Kidney (tissue), 22 donors: ENCODE results near the gene SCN11A. TPM values are rescaled to one million over a fixed set of nuclear protein-coding genes. Genes with fewer than 3 reads are reported as not detected.

ENCODE experiments used
- DNase-seq, 5 donors: peaks; one replicate each; pipeline ENCODE4 v3.0.0-alpha.2; 2013 to 2020
- FAIRE-seq: peaks from 2 replicates; lab custom pipeline; 2012; peaks lifted over from hg19 to GRCh38; lab: Jason Lieb, UNC
- H3K27ac ChIP-seq, 2 donors: one replicate each; pipeline ENCODE4 v1.7.0; 2013; ENCODE audit warnings: low read depth in 2 of 2, low read length in 2 of 2, inconsistent platforms in 1 of 2
- H3K27me3 ChIP-seq: one replicate; pipeline ENCODE4 v1.7.1; 2013; ENCODE audit warnings: low read length, inconsistent platforms; ENCODE audit not compliant: control insufficient read depth, insufficient read depth
- H3K36me3 ChIP-seq, 3 donors: one replicate each; pipeline versions ENCODE4 v1.7.0 to v1.7.1; 2013; ENCODE audit warnings: low read length in 3 of 3, control low read depth in 1 of 3, inconsistent platforms in 1 of 3; ENCODE audit not compliant: insufficient read depth in 3 of 3, control insufficient read depth in 2 of 3
- H3K4me1 ChIP-seq, 3 donors: one replicate each; pipeline versions ENCODE4 v1.7.0 to v1.7.1; 2013; ENCODE audit warnings: low read length in 3 of 3, inconsistent platforms in 1 of 3, low read depth in 1 of 3; ENCODE audit not compliant: control insufficient read depth in 2 of 3, insufficient read depth in 2 of 3
- H3K4me3 ChIP-seq, 3 donors: one replicate each; pipeline versions ENCODE4 v1.7.0 to v1.8.1; 2013; ENCODE audit warnings: low read length in 3 of 3, control low read depth in 1 of 3, inconsistent platforms in 1 of 3
- H3K9ac ChIP-seq, 3 donors: one replicate each; pipeline versions ENCODE4 v1.7.0 to v1.7.1; 2013; ENCODE audit warnings: low read length in 3 of 3, control low read depth in 1 of 3, inconsistent platforms in 1 of 3
- H3K9me3 ChIP-seq, 3 donors: one replicate each; pipeline versions ENCODE4 v1.7.0 to v1.7.1; 2013; ENCODE audit warnings: low read length in 3 of 3, control low read depth in 1 of 3, inconsistent platforms in 1 of 3; ENCODE audit not compliant: control insufficient read depth in 2 of 3, insufficient read depth in 1 of 3
- CTCF ChIP-seq: IDR thresholded peaks from 3 replicates; pipeline ENCODE4 v1.5.1; 2012; ENCODE audit warnings: mild to moderate bottlenecking, moderate library complexity, borderline replicate concordance; ENCODE audit not compliant: insufficient read depth; ENCODE audit errors: extremely low read depth
- intact Hi-C: fragments of 100-400 bp; cut with DNase I; formaldehyde crosslinking; loops from one replicate; pipeline ENCODE4 v1.11.1; 2022
- long read RNA-seq, 10 donors: library from polyadenylated mRNA in 1 of 10; unstranded in 1 of 10; transcript quantifications; one replicate each; pipeline ENCODE4 v2.0.0 and lab custom pipeline, GENCODE V29; 2021 to 2026
- polyA plus RNA-seq: library from polyadenylated mRNA; stranded (reverse); fragments of 350-450 nt; fragmentation: Illumina TruSeq; extraction: RNeasy Lipid Tissue Mini Kit (QIAGEN cat#74804); gene quantifications from one replicate; pipeline ENCODE4 v1.2.3, GENCODE V29; 2014; ENCODE audit warnings: low read depth, low replicate concordance; ENCODE audit not compliant: insufficient read depth
- total RNA-seq: library from RNA; stranded (reverse); fragmentation: NEBNext Ultra II Directional; extraction: Animal tissue kit (Norgen Biotek cat#: 25700); gene quantifications from one replicate; pipeline ENCODE4 v1.2.1, GENCODE V29; 2021
- donor health status: control.
- donor health status: control.
- donor health status: control.
- donor health status: control.
- donor health status: control.
- donor health status: DM: yes; HTN: yes; CAD: no.
- donor health status: Normal renal cell carcinoma (clear cell type).

The SCN11A gene
- total RNA-seq: 0.25 TPM
- polyA plus RNA-seq: 0.17 TPM
- long read RNA-seq, donor 1: 0 reads
- long read RNA-seq, donor 2: 0 reads
- long read RNA-seq, donor 3: 0 reads
- long read RNA-seq, donor 4: 0 reads
- long read RNA-seq, donor 5: 0 reads
- long read RNA-seq, donor 6: 0 reads
- long read RNA-seq, donor 7, partial matches to known transcripts: 0 of 1 reads
- long read RNA-seq, donor 7, other reads (novel, unspliced or antisense): 1 of 1 reads
- long read RNA-seq, donor 8: 0 reads
- long read RNA-seq, donor 9: 0 reads
- long read RNA-seq, donor 10: 0 reads

GRCh38 chr3:39051649-39052561 lies at the start of gene SCN11A, which contains the start of gene WDR48:
Gene SCN11A, minus strand, starts transcription at chr3:39051944. Its CDS starts 101,582 bp downstream, at chr3:38950362.
Gene WDR48, plus strand, starts transcription at chr3:39052016. Its CDS starts 10 bp downstream, at chr3:39052026.
- H3K27ac ChIP-seq: peak within 1 kb of the TSS; percentile 94 to 97
- H3K36me3 ChIP-seq: no peaks in the 10 kb centered on the region
- TF ChIP-seq CTCF: no peak
- H3K4me3 ChIP-seq: peak within 1 kb of the TSS; percentile 89 to 99 (median 99)
- intact Hi-C loops: no loop called here
- no peaks in the 10 kb centered on the region for H3K9me3 ChIP-seq
- peaks cover 0 to 3% (median 0%) of the 10 kb centered on the region in 3 donors for H3K4me1 ChIP-seq
- peak within 1 kb of the TSS; percentile 75 to 99 (median 93) for H3K9ac ChIP-seq
- H3K27me3 ChIP-seq: no peaks in the 10 kb centered on the region
- FAIRE-seq (no peak), DNase-seq (peak; percentile 97 to 99 (median 98))

- Histone ChIP-seq H3K27ac (no peak overlapping the region), H3K36me3 (peaks cover 0 to 30% (median 29%) of the 10 kb centered on the region in 3 donors), H3K4me1 (peaks cover 0 to 20% (median 13%) of the 10 kb centered on the region in 3 donors), H3K9me3 (no peaks in the 10 kb centered on the region), H3K9ac (no peak overlapping the region), H3K4me3 (no peak overlapping the region), H3K27me3 (no peaks in the 10 kb centered on the region)
- DNase-seq (peak in 2 of 5 donors; percentile 7 to 33), FAIRE-seq (no peak)
- peak; percentile 55 for TF ChIP-seq CTCF
- intact Hi-C loops: no loop called here
These were observed 49.4 kb upstream of the SCN11A start for GRCh38 chr3:39101022-39101689.

- no peak for DNase-seq
- Histone ChIP-seq H3K9me3 (no peaks in the 10 kb centered on the region), H3K4me1 (peaks cover 0 to 16% (median 7%) of the 10 kb centered on the region in 3 donors), H3K27ac (no peak overlapping the region), H3K9ac (no peak overlapping the region), H3K4me3 (no peak overlapping the region), H3K36me3 (peaks cover 0 to 34% (median 29%) of the 10 kb centered on the region in 3 donors), H3K27me3 (no peaks in the 10 kb centered on the region)
- no peak for TF ChIP-seq CTCF
- intact Hi-C loops: no loop called here
- no peak for FAIRE-seq
These were observed 48.7 kb upstream of the SCN11A start for GRCh38 chr3:39100500-39100886.
